Smooth muscle cell (in vitro differentiated cells): ENCODE measurements around the gene CDC42BPA. TPM values are rescaled to one million over a fixed set of nuclear protein-coding genes. Genes with fewer than 3 reads are reported as not detected.

Experiments
- DNase-seq: peaks from one replicate; lab custom pipeline; 2025; ENCODE audit not compliant: unreplicated experiment; lab: John Stamatoyannopoulos, UW
- H2AFZ ChIP-seq: fragments of 200-600 bp; sonication (generic); 2 replicates; pipeline ENCODE4 v1.6.0; 2016; ENCODE audit warnings: antibody characterized with exemption, low read depth, mild to moderate bottlenecking
- H3F3A ChIP-seq: fragments of 200-600 bp; sonication (generic); 2 replicates; pipeline ENCODE4 v1.6.0; 2017; ENCODE audit warnings: antibody characterized with exemption, low read depth
- H3K27ac ChIP-seq: fragments of 200-600 bp; sonication (generic); 2 replicates; pipeline ENCODE4 v1.5.1; 2016; ENCODE audit warnings: low read depth, mild to moderate bottlenecking
- H3K27me3 ChIP-seq: fragments of 200-600 bp; sonication (generic); 2 replicates; pipeline ENCODE4 v1.6.1; 2016; ENCODE audit warnings: low read depth, mild to moderate bottlenecking
- H3K36me3 ChIP-seq: fragments of 200-600 bp; sonication (generic); 2 replicates; pipeline ENCODE4 v1.5.1; 2016; ENCODE audit warnings: low read depth
- H3K4me1 ChIP-seq: fragments of 200-600 bp; sonication (generic); 2 replicates; pipeline ENCODE4 v1.5.1; 2016; ENCODE audit warnings: low read depth
- H3K4me2 ChIP-seq: fragments of 200-600 bp; sonication (generic); 2 replicates; pipeline ENCODE4 v1.6.0; 2016; ENCODE audit warnings: mild to moderate bottlenecking
- H3K4me3 ChIP-seq: fragments of 200-600 bp; sonication (generic); 2 replicates; pipeline ENCODE4 v1.5.1; 2016; ENCODE audit warnings: mild to moderate bottlenecking
- H3K79me2 ChIP-seq: fragments of 200-600 bp; sonication (generic); 2 replicates; pipeline ENCODE4 v1.6.0; 2016; ENCODE audit warnings: low read depth, mild to moderate bottlenecking
- H3K9ac ChIP-seq: fragments of 200-600 bp; sonication (generic); 2 replicates; pipeline ENCODE4 v1.6.0; 2016; ENCODE audit warnings: low read depth
- H3K9me3 ChIP-seq: fragments of 200-600 bp; sonication (generic); replicated peaks from 2 replicates; pipeline ENCODE4 v1.5.1; 2016; ENCODE audit warnings: low read depth
- H4K20me1 ChIP-seq: fragments of 200-600 bp; sonication (generic); 2 replicates; pipeline ENCODE4 v1.6.0; 2016; ENCODE audit warnings: low read depth
- CTCF ChIP-seq: fragments of 200-600 bp; sonication (generic); IDR thresholded peaks from 2 replicates; pipeline ENCODE4 v1.5.1; 2017; ENCODE audit warnings: borderline replicate concordance, mild to moderate bottlenecking, antibody characterized with exemption; ENCODE audit not compliant: insufficient read depth, poor library complexity, severe bottlenecking
- WGBS: methylation state at CpG from one replicate; pipeline ENCODE4 v1.1.7; 2016; ENCODE audit warnings: low lambda C conversion rate; 5-methylcytosine and 5-hydroxymethylcytosine counted together
- polyA plus RNA-seq: library from polyadenylated mRNA; unstranded; fragments of >200 nt; fragmentation: Nextera tagmentation; extraction: Ambion mirVana; gene quantifications from 2 replicates; pipeline ENCODE4 v1.2.1, GENCODE V29; 2016
- total RNA-seq: library from RNA; depleted of rRNA; stranded (reverse); fragments of >200 nt; gene quantifications from 2 replicates; pipeline ENCODE4 v1.2.3, GENCODE V29; 2014

CDC42BPA gene
- total and polyA plus RNA-seq, 2 experiments from 2014 or later: 14.8 to 34.9 TPM

- Histone ChIP-seq H4K20me1 (no peaks in the 10 kb centered on the region), H3K9ac (no peak overlapping the region), H3K4me1 (no peaks in the 10 kb centered on the region), H2AFZ (no peak overlapping the region), H3K4me3 (no peak overlapping the region), H3K9me3 (no peaks in the 10 kb centered on the region), H3K36me3 (peaks cover 4% of the 10 kb centered on the region), H3K27me3 (no peaks in the 10 kb centered on the region), H3K4me2 (no peak overlapping the region), H3K79me2 (no peaks in the 10 kb centered on the region), H3F3A (no peaks in the 10 kb centered on the region), H3K27ac (no peak overlapping the region)
- no peak for TF ChIP-seq CTCF
- WGBS: 97% methylated on average over 3 of the region's 3 CpGs
- DNase-seq: no peak
Measured at GRCh38 chr1:227042292-227042691, 276.0 kb downstream of the CDC42BPA start.

GRCh38 chr1:227038401-227038800, 279.9 kb downstream of the CDC42BPA start:
- Histone ChIP-seq H3K4me1 (no peaks in the 10 kb centered on the region), H3K9ac (no peak overlapping the region), H3K36me3 (peaks cover 9% of the 10 kb centered on the region), H3K79me2 (no peaks in the 10 kb centered on the region), H3K27me3 (no peaks in the 10 kb centered on the region), H2AFZ (no peak overlapping the region), H3F3A (no peaks in the 10 kb centered on the region), H3K4me2 (no peak overlapping the region), H4K20me1 (no peaks in the 10 kb centered on the region), H3K9me3 (no peaks in the 10 kb centered on the region), H3K4me3 (no peak overlapping the region), H3K27ac (no peak overlapping the region)
- 95% methylated on average over 1 of the region's 1 CpG for WGBS
- no peak for TF ChIP-seq CTCF
- DNase-seq: no peak

- no peak overlapping the region for H3K4me2 ChIP-seq
- H3K9me3 ChIP-seq: no peaks in the 10 kb centered on the region
- no peak overlapping the region for H3K9ac ChIP-seq
- DNase-seq: no peak
- H4K20me1 ChIP-seq: no peaks in the 10 kb centered on the region
- peaks cover 9% of the 10 kb centered on the region for H3K36me3 ChIP-seq
- no peaks in the 10 kb centered on the region for H3K4me1 ChIP-seq
- no peaks in the 10 kb centered on the region for H3K79me2 ChIP-seq
- H3K27me3 ChIP-seq: no peaks in the 10 kb centered on the region
- TF ChIP-seq CTCF: no peak
- H2AFZ ChIP-seq: no peak overlapping the region
- H3K4me3 ChIP-seq: no peak overlapping the region
- no peaks in the 10 kb centered on the region for H3F3A ChIP-seq
- no peak overlapping the region for H3K27ac ChIP-seq
- WGBS: 92% methylated on average over 1 of the region's 1 CpG
Measured at GRCh38 chr1:227037121-227037520, 281.2 kb downstream of the CDC42BPA start.

- DNase-seq: no peak
Measured at GRCh38 chr1:227035316-227035715, 283.0 kb downstream of the CDC42BPA start.

More at GRCh38 chr1:227035316-227035715, 283.0 kb downstream of the CDC42BPA start:
- H3K36me3 ChIP-seq: peaks cover 9% of the 10 kb centered on the region
- no peaks in the 10 kb centered on the region for H3K4me1 ChIP-seq
- H3K9ac ChIP-seq: no peak overlapping the region
- H3K27ac ChIP-seq: no peak overlapping the region
- TF ChIP-seq CTCF: no peak
- 96% methylated on average over 2 of the region's 2 CpGs for WGBS
- H2AFZ ChIP-seq: no peak overlapping the region
- H3K9me3 ChIP-seq: no peaks in the 10 kb centered on the region
- no peaks in the 10 kb centered on the region for H3K27me3 ChIP-seq
- no peaks in the 10 kb centered on the region for H3K79me2 ChIP-seq
- no peaks in the 10 kb centered on the region for H4K20me1 ChIP-seq
- no peak overlapping the region for H3K4me2 ChIP-seq
- no peak overlapping the region for H3K4me3 ChIP-seq
- no peaks in the 10 kb centered on the region for H3F3A ChIP-seq
